Gastroesophageal sphincter (tissue), 3 donors: ENCODE data around the gene NCL.

Experiments used
- EP300 ChIP-seq: sonication (generic); formaldehyde crosslinking; IDR thresholded peaks from one replicate; pipeline ENCODE4 v1.6.1; 2017; ENCODE audit warnings: antibody characterized with exemption, mild to moderate bottlenecking
- POLR2A ChIP-seq, 2 donors: fragments of 450-650 bp; IDR thresholded peaks; one replicate each; pipeline ENCODE4 v1.6.1; 2017; ENCODE audit warnings: antibody characterized with exemption in 2 of 2, mild to moderate bottlenecking in 2 of 2, moderate library complexity in 1 of 2
- POLR2AphosphoS5 ChIP-seq: sonication (generic); formaldehyde crosslinking; IDR thresholded peaks from one replicate; pipeline ENCODE4 v1.6.1; 2017; ENCODE audit warnings: antibody characterized with exemption
- TF ChIP-seq, protein P1 (sequence below), 4 experiments: fragments of 200-600 bp in 2 of 4; fragments of 450-650 bp in 2 of 4; sonication (generic) in 1 of 4; IDR thresholded peaks; one replicate each; pipeline ENCODE4 v1.5.1; 2017 to 2019; ENCODE audit warnings: antibody characterized with exemption in 4 of 4, mild to moderate bottlenecking in 2 of 4, moderate library complexity in 2 of 4

DNA sequence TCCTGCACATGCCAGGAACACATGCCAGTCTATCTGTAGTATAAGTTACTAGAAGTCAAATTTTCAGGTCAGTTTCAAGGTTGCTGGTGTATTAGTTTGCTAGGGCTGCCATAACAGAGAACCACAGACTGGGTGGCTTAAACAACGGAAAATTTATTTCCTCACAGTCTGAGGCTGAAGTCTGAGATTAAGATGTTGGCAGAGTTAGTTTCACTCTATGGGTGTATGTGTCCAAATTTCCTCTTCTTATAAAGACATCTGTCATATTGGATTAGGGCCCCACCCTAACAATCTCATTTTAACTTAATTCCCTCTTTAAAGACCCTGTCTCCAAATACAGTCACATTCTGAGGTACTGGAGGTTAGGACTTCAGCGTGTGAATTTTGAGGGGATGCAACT is 42.2 kb downstream of the NCL start:
- TF ChIP-seq, protein P1, sequence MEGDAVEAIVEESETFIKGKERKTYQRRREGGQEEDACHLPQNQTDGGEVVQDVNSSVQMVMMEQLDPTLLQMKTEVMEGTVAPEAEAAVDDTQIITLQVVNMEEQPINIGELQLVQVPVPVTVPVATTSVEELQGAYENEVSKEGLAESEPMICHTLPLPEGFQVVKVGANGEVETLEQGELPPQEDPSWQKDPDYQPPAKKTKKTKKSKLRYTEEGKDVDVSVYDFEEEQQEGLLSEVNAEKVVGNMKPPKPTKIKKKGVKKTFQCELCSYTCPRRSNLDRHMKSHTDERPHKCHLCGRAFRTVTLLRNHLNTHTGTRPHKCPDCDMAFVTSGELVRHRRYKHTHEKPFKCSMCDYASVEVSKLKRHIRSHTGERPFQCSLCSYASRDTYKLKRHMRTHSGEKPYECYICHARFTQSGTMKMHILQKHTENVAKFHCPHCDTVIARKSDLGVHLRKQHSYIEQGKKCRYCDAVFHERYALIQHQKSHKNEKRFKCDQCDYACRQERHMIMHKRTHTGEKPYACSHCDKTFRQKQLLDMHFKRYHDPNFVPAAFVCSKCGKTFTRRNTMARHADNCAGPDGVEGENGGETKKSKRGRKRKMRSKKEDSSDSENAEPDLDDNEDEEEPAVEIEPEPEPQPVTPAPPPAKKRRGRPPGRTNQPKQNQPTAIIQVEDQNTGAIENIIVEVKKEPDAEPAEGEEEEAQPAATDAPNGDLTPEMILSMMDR (IDR thresholded peaks at IDR 0.05): no peak
- no peak for TF ChIP-seq POLR2A (IDR thresholded peaks at IDR 0.05)
- TF ChIP-seq POLR2AphosphoS5: no peak
- no peak for TF ChIP-seq EP300
